GM19025 (cell line): ENCODE data around the gene HCFC2.
"Not testable (repeated sequence)": the region's sequence is repeated elsewhere in the genome, so short reads cannot be mapped to it uniquely, and the experiment has no call there.

Source experiments
- ATAC-seq: cut with Tn5 transposase; IDR thresholded peaks from one replicate; pipeline ENCODE4 v1.9.1; 2021; ENCODE audit warnings: mild to moderate bottlenecking, low read depth, moderate library complexity; ENCODE audit not compliant: unreplicated experiment

HCFC2 gene

GRCh38 chr12:104114834-104115586 lies 50.7 kb downstream of the HCFC2 start:
- not testable (repeated sequence) for ATAC-seq

- no peak for ATAC-seq
Measured at GRCh38 chr12:104115587-104115975, 51.2 kb downstream of the HCFC2 start.

GRCh38 chr12:104121001-104121400 lies 56.7 kb downstream of the HCFC2 start:
- ATAC-seq, result no peak

- ATAC-seq, result no peak
Measured at GRCh38 chr12:104122298-104122697, 58.0 kb downstream of the HCFC2 start.

GRCh38 chr12:104126548-104126947 lies 62.2 kb downstream of the HCFC2 start:
- no peak for ATAC-seq

GRCh38 chr12:104130760-104131159 lies 66.4 kb downstream of the HCFC2 start:
- ATAC-seq, result no peak

GRCh38 chr12:104131609-104132008 lies 67.3 kb downstream of the HCFC2 start:
- no peak for ATAC-seq

- ATAC-seq, result no peak
Measured at GRCh38 chr12:104132351-104132956, 68.1 kb downstream of the HCFC2 start.

- no peak for ATAC-seq
Measured at GRCh38 chr12:104133321-104133720, 69.0 kb downstream of the HCFC2 start.

- no peak for ATAC-seq
Measured at GRCh38 chr12:104133866-104134265, 69.5 kb downstream of the HCFC2 start.

- ATAC-seq, result no peak
Measured at GRCh38 chr12:104134882-104135281, 70.6 kb downstream of the HCFC2 start.

GRCh38 chr12:104136577-104136976 lies 72.2 kb downstream of the HCFC2 start:
- no peak for ATAC-seq

- peak; percentile 34 for ATAC-seq
Measured at GRCh38 chr12:104137001-104137901, 72.9 kb downstream of the HCFC2 start.

GRCh38 chr12:104137902-104138796 lies 73.8 kb downstream of the HCFC2 start, which contains the start of gene NFYB:
NFYB (minus strand) TSS chr12:104138210; CDS start chr12:104135453, 2,757 bp downstream.
- peak; percentile 85 for ATAC-seq

GRCh38 chr12:104138797-104139152 lies 74.4 kb downstream of the HCFC2 start:
- no peak for ATAC-seq

GRCh38 chr12:104142543-104142942 lies 78.2 kb downstream of the HCFC2 start:
- ATAC-seq, result no peak

- ATAC-seq, result no peak
Measured at GRCh38 chr12:104143002-104143401, 78.7 kb downstream of the HCFC2 start.

- no peak for ATAC-seq
Measured at GRCh38 chr12:104143918-104144317, 79.6 kb downstream of the HCFC2 start.

- ATAC-seq, result no peak
Measured at GRCh38 chr12:104147346-104147745, 83.0 kb downstream of the HCFC2 start.

GRCh38 chr12:104150416-104150815 lies 86.1 kb downstream of the HCFC2 start:
- no peak for ATAC-seq
